Ovary (tissue), 3 donors: ENCODE results near the gene KCTD16.

Experiments
- CTCF ChIP-seq, 3 donors: fragments of 450-650 bp in 2 of 3; fragments of 200-600 bp in 1 of 3; IDR thresholded peaks; one replicate each; pipeline versions ENCODE4 v1.5.1 to v1.8.0; 2016 to 2022; ENCODE audit warnings: antibody characterized with exemption in 3 of 3, mild to moderate bottlenecking in 1 of 3
- EP300 ChIP-seq: sonication (generic); formaldehyde crosslinking; IDR thresholded peaks from one replicate; pipeline ENCODE4 v1.6.1; 2017; ENCODE audit warnings: antibody characterized with exemption
- POLR2A ChIP-seq: fragments of 450-650 bp; IDR thresholded peaks from one replicate; pipeline ENCODE4 v1.6.1; 2017; ENCODE audit warnings: antibody characterized with exemption, mild to moderate bottlenecking, moderate library complexity
- donor health status: DM: no; HTN: no; CAD: no.

GRCh38 chr5:144460600-144460999 lies 289.9 kb downstream of the KCTD16 start:
- TF ChIP-seq POLR2A (no peak), CTCF (IDR thresholded peaks at IDR 0.05) (no peak), EP300 (no peak)
